Liver (tissue), 9 donors: ENCODE results near the gene NR1D1. TPM values are rescaled to one million over a fixed set of nuclear protein-coding genes. Genes with fewer than 3 reads are reported as not detected.

ENCODE experiments used
- DNase-seq: peaks from one replicate; pipeline ENCODE4 v3.0.0-alpha.2; 2017; ENCODE audit warnings: low spot score
- H3K27ac ChIP-seq, 2 donors: one replicate each; pipeline ENCODE4 v1.7.0; 2013; ENCODE audit warnings: inconsistent platforms in 2 of 2, low read length in 2 of 2, control low read depth in 1 of 2, low read depth in 1 of 2, mild to moderate bottlenecking in 1 of 2
- H3K27me3 ChIP-seq, 4 donors: one replicate each; pipeline versions ENCODE4 v1.6.1 to v1.7.0; 2013; ENCODE audit warnings: low read length in 3 of 4, inconsistent platforms in 1 of 4, mild to moderate bottlenecking in 1 of 4, moderate library complexity in 1 of 4; ENCODE audit not compliant: control insufficient read depth in 4 of 4, insufficient read depth in 4 of 4
- H3K36me3 ChIP-seq, 4 donors: one replicate each; pipeline versions ENCODE4 v1.6.1 to v1.7.0; 2013; ENCODE audit warnings: low read length in 3 of 4, mild to moderate bottlenecking in 3 of 4, low read depth in 1 of 4, moderate library complexity in 1 of 4; ENCODE audit not compliant: control insufficient read depth in 4 of 4, insufficient read depth in 3 of 4
- H3K4me1 ChIP-seq, 4 donors: one replicate each; pipeline versions ENCODE4 v1.6.1 to v1.7.0; 2013; ENCODE audit warnings: low read length in 3 of 4, mild to moderate bottlenecking in 3 of 4, moderate library complexity in 1 of 4; ENCODE audit not compliant: control insufficient read depth in 4 of 4, insufficient read depth in 4 of 4
- H3K4me3 ChIP-seq, 3 donors: one replicate each; pipeline versions ENCODE4 v1.6.1 to v1.7.0; 2013; ENCODE audit warnings: low read length in 3 of 3, control low read depth in 1 of 3, low read depth in 1 of 3, mild to moderate bottlenecking in 1 of 3
- H3K9ac ChIP-seq, 2 donors: one replicate each; pipeline ENCODE4 v1.7.0; 2013; ENCODE audit warnings: low read length in 2 of 2, mild to moderate bottlenecking in 2 of 2, moderate library complexity in 2 of 2, control low read depth in 1 of 2, low read depth in 1 of 2
- H3K9me3 ChIP-seq, 4 donors: one replicate each; pipeline versions ENCODE4 v1.6.1 to v1.7.0; 2013; ENCODE audit warnings: low read length in 3 of 4; ENCODE audit not compliant: control insufficient read depth in 4 of 4
- CTCF ChIP-seq: fragments of 150-350 bp; IDR thresholded peaks from 2 replicates; pipeline ENCODE4 v1.5.1; 2017; ENCODE audit warnings: improper control_type of control experiment, low read depth, low read length; ENCODE audit not compliant: missing input control
- EGR1 ChIP-seq, 2 donors: IDR thresholded peaks; 2 replicates each; pipeline ENCODE4 v1.6.1; 2016 to 2018; ENCODE audit warnings: antibody characterized with exemption in 2 of 2, low read depth in 2 of 2
- FOXA1 ChIP-seq: IDR thresholded peaks from 2 replicates; pipeline ENCODE4 v1.6.1; 2016; ENCODE audit warnings: antibody characterized with exemption
- FOXA2 ChIP-seq: IDR thresholded peaks from 2 replicates; pipeline ENCODE4 v1.6.1; 2016; ENCODE audit warnings: antibody characterized with exemption
- GABPA ChIP-seq, 2 donors: IDR thresholded peaks in 1 of 2; conservative IDR thresholded peaks in 1 of 2; 2 replicates each; pipeline ENCODE4 v1.6.1; 2016; ENCODE audit warnings: antibody characterized with exemption in 2 of 2, mild to moderate bottlenecking in 1 of 2, moderate library complexity in 1 of 2
- HNF4A ChIP-seq, 2 donors: conservative IDR thresholded peaks; 2 replicates each; pipeline ENCODE4 v1.6.1; 2016; ENCODE audit warnings: antibody characterized with exemption in 2 of 2, mild to moderate bottlenecking in 2 of 2
- HNF4G ChIP-seq: IDR thresholded peaks from 2 replicates; pipeline ENCODE4 v1.6.1; 2016; ENCODE audit warnings: antibody characterized with exemption
- JUND ChIP-seq, 2 donors: IDR thresholded peaks; 2 replicates each; pipeline ENCODE4 v1.6.1; 2016; ENCODE audit warnings: antibody characterized with exemption in 2 of 2
- NR2F2 ChIP-seq: IDR thresholded peaks from 2 replicates; pipeline ENCODE4 v1.6.1; 2016; ENCODE audit warnings: antibody characterized with exemption
- RAD21 ChIP-seq, 2 donors: IDR thresholded peaks; 2 replicates each; pipeline ENCODE4 v1.6.1; 2016; ENCODE audit warnings: antibody characterized with exemption in 2 of 2, mild to moderate bottlenecking in 2 of 2
- RXRA ChIP-seq, 2 donors: IDR thresholded peaks; 2 replicates each; pipeline ENCODE4 v1.6.1; 2017 to 2018; ENCODE audit warnings: antibody characterized with exemption in 2 of 2, mild to moderate bottlenecking in 1 of 2
- SP1 ChIP-seq: IDR thresholded peaks from 2 replicates; pipeline ENCODE4 v1.6.1; 2018; ENCODE audit warnings: antibody characterized with exemption, mild to moderate bottlenecking
- TAF1 ChIP-seq: conservative IDR thresholded peaks from 2 replicates; pipeline ENCODE4 v1.6.1; 2016; ENCODE audit warnings: antibody characterized with exemption, mild to moderate bottlenecking
- YY1 ChIP-seq: IDR thresholded peaks from 2 replicates; pipeline ENCODE4 v1.6.1; 2016; ENCODE audit warnings: antibody characterized with exemption, mild to moderate bottlenecking
- ZBTB33 ChIP-seq: IDR thresholded peaks from 2 replicates; pipeline ENCODE4 v1.6.1; 2016; ENCODE audit warnings: antibody characterized with exemption
- WGBS: extraction: QIAGEN DNeasy Blood & Tissue Kit; methylation state at CpG from one replicate; pipeline ENCODE4 v1.1.7; 2013; 5-methylcytosine and 5-hydroxymethylcytosine counted together
- polyA plus RNA-seq, 2 donors: library from polyadenylated mRNA; stranded (reverse) in 1 of 2; unstranded in 1 of 2; fragments of 200-250 nt in 1 of 2; fragments of >200 nt in 1 of 2; fragmentation: Nextera tagmentation in 1 of 2; extraction: Ambion mirVana in 1 of 2; gene quantifications; one replicate each; pipeline versions ENCODE4 v1.2.1 to v1.2.3, GENCODE V29; 2013 to 2015
- total RNA-seq, 2 donors: library from RNA; depleted of rRNA; stranded (reverse); fragments of >200 nt; gene quantifications; one replicate each; pipeline ENCODE4 v1.2.3, GENCODE V29; 2014
- TF ChIP-seq, protein P1 (sequence below): IDR thresholded peaks from 2 replicates; pipeline ENCODE4 v1.6.1; 2016; ENCODE audit warnings: antibody characterized with exemption, mild to moderate bottlenecking
- TF ChIP-seq, protein P2 (sequence below): IDR thresholded peaks from 2 replicates; pipeline ENCODE4 v1.6.1; 2016; ENCODE audit warnings: antibody characterized with exemption
- TF ChIP-seq, protein P3 (sequence below): IDR thresholded peaks from 2 replicates; pipeline ENCODE4 v1.6.1; 2016; ENCODE audit warnings: antibody characterized with exemption
- donor health status: healthy.
- donor health status: healthy.
- donor health status: healthy.
- donor health status: healthy.
- donor health status: healthy.

The NR1D1 gene
- total and polyA plus RNA-seq, 4 donors: 0.84 to 13.7 (median 5.6) TPM

DNA sequence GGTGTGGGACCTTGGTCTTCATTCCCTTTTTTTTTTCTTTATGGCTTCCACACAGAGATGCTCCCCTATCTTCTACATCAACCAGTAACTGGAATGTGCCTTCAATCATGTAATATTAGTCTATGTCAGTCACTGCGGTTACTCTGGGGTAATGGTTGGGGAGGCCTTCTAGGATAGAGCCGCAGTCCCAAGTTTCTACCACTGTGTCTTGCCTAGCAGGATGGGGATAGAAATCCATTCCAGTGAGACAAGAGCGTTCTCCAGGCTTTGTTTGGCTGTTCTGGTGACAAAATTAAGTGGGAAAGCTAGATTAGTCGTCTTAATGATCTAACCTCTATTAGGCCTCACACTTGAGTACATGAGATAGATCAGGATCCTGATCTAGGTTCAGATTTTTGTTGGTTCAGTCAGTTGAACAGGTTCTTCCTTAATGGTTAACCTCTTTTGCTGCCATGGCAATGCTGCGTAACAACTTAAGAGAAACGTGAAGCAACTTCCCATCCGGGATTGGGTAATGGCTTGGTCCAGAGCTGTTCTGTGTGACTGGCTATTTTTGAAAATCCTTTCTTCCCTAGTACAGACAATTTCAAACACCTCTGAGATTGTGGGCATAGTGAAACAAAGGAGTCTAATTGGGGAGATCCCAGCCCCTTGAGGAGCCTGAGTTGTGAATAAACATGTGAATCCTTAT, 30.1 kb upstream of the NR1D1 start:
- peak; percentile 28 for TF ChIP-seq YY1
- TF ChIP-seq, protein P1, sequence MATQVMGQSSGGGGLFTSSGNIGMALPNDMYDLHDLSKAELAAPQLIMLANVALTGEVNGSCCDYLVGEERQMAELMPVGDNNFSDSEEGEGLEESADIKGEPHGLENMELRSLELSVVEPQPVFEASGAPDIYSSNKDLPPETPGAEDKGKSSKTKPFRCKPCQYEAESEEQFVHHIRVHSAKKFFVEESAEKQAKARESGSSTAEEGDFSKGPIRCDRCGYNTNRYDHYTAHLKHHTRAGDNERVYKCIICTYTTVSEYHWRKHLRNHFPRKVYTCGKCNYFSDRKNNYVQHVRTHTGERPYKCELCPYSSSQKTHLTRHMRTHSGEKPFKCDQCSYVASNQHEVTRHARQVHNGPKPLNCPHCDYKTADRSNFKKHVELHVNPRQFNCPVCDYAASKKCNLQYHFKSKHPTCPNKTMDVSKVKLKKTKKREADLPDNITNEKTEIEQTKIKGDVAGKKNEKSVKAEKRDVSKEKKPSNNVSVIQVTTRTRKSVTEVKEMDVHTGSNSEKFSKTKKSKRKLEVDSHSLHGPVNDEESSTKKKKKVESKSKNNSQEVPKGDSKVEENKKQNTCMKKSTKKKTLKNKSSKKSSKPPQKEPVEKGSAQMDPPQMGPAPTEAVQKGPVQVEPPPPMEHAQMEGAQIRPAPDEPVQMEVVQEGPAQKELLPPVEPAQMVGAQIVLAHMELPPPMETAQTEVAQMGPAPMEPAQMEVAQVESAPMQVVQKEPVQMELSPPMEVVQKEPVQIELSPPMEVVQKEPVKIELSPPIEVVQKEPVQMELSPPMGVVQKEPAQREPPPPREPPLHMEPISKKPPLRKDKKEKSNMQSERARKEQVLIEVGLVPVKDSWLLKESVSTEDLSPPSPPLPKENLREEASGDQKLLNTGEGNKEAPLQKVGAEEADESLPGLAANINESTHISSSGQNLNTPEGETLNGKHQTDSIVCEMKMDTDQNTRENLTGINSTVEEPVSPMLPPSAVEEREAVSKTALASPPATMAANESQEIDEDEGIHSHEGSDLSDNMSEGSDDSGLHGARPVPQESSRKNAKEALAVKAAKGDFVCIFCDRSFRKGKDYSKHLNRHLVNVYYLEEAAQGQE: no peak
- no peaks in the 10 kb centered on the region for H3K9me3 ChIP-seq
- no peaks in the 10 kb centered on the region for H3K27me3 ChIP-seq
- H3K36me3 ChIP-seq: peaks cover 12 to 54% (median 52%) of the 10 kb centered on the region in 4 donors
- no peak overlapping the region for H3K4me3 ChIP-seq
- peak overlapping the region in 1 of 2 donors; percentile 51 for H3K27ac ChIP-seq
- H3K4me1 ChIP-seq: no peaks in the 10 kb centered on the region
- H3K9ac ChIP-seq: no peak overlapping the region
- 79% methylated on average over 7 of the region's 7 CpGs for WGBS
- no peak for DNase-seq

DNA sequence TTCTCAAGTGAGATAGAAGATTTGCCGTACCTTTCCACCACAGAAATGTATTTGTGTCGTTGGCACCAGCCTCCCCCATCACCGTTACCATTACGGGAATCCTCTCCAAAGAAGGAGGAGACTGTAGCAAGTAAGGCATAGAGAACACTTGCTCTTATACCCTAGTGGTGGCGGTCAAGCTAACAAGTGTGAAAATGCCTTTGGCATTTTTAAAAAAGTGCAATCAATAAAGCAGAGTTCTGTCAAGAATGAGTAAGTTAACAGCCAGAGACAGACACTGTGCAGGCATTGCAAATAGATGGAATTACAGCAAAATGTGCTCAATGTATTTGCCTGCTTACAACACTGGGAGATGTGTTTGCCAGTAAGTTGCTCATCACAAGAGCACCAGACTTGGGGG, 29.1 kb upstream of the NR1D1 start:
- peaks cover 3 to 5% (median 4%) of the 10 kb centered on the region in 4 donors for H3K4me1 ChIP-seq
- H3K4me3 ChIP-seq: no peak overlapping the region
- peaks cover 9 to 48% (median 44%) of the 10 kb centered on the region in 4 donors for H3K36me3 ChIP-seq
- no peak overlapping the region for H3K9ac ChIP-seq
- no peak for DNase-seq
- WGBS: 92% methylated on average over 5 of the region's 5 CpGs
- TF ChIP-seq JUND (IDR thresholded peaks at IDR 0.05): no peak
- TF ChIP-seq, protein P2, sequence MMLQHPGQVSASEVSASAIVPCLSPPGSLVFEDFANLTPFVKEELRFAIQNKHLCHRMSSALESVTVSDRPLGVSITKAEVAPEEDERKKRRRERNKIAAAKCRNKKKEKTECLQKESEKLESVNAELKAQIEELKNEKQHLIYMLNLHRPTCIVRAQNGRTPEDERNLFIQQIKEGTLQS: no peak
- TF ChIP-seq, protein P3, sequence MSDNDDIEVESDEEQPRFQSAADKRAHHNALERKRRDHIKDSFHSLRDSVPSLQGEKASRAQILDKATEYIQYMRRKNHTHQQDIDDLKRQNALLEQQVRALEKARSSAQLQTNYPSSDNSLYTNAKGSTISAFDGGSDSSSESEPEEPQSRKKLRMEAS: no peak
- TF ChIP-seq SP1: no peak
- TF ChIP-seq HNF4A (conservative IDR thresholded peaks at IDR 0.05): no peak
- TF ChIP-seq HNF4G: no peak
- no peak for TF ChIP-seq YY1
- no peak for TF ChIP-seq RXRA (IDR thresholded peaks at IDR 0.05)
- TF ChIP-seq RAD21 (IDR thresholded peaks at IDR 0.05): no peak
- TF ChIP-seq CTCF: no peak
- TF ChIP-seq NR2F2: no peak
- no peak for TF ChIP-seq FOXA1
- TF ChIP-seq ZBTB33: no peak
- no peak for TF ChIP-seq EGR1 (IDR thresholded peaks at IDR 0.05; ENCODE audit: low read depth in 2 of 2)
- no peak for TF ChIP-seq GABPA (IDR thresholded peaks at IDR 0.05 in 1 of 2, conservative IDR thresholded peaks at IDR 0.05 in 1 of 2)
- no peak for TF ChIP-seq TAF1
- TF ChIP-seq, protein P1: no peak
- no peak for TF ChIP-seq FOXA2
- H3K9me3 ChIP-seq: no peaks in the 10 kb centered on the region
- no peaks in the 10 kb centered on the region for H3K27me3 ChIP-seq
- no peak overlapping the region for H3K27ac ChIP-seq
